HepG2 (cell line): ENCODE data around the gene PCNT. TPM values are rescaled to one million over a fixed set of nuclear protein-coding genes. Genes with fewer than 3 reads are reported as not detected.

Experiments used
- ATF7-NPFF ChIP-seq: sonication (generic); formaldehyde crosslinking; IDR thresholded peaks from 2 replicates; pipeline ENCODE4 v1.8.1; 2023; ENCODE audit warnings: mild to moderate bottlenecking, low read depth, missing genetic modification reagents, moderate library complexity
- CCAR2 ChIP-seq: fragments of 200-400 bp; formaldehyde crosslinking; optimal IDR thresholded peaks from 2 replicates; pipeline ENCODE3; 2018; ENCODE audit warnings: low read depth, mild to moderate bottlenecking, low read length, moderate library complexity
- GATAD2A ChIP-seq: IDR thresholded peaks from 2 replicates; pipeline ENCODE4 v1.6.1; 2016
- HNF1B ChIP-seq: sonication (generic); formaldehyde crosslinking; IDR thresholded peaks from 2 replicates; pipeline ENCODE4 v1.5.1; 2020; ENCODE audit warnings: mild to moderate bottlenecking, moderate library complexity, missing genetic modification reagents
- HNRNPUL1 ChIP-seq: fragments of 200-400 bp; formaldehyde crosslinking; IDR thresholded peaks from 2 replicates; pipeline ENCODE4 v1.6.1; 2017; ENCODE audit warnings: low read depth, mild to moderate bottlenecking, low read length, moderate library complexity
- KAT2B ChIP-seq: fragments of 150-350 bp; IDR thresholded peaks from 2 replicates; pipeline ENCODE4 v1.6.1; 2014; ENCODE audit warnings: low read depth, low read length, borderline replicate concordance
- KAT8 ChIP-seq: IDR thresholded peaks from 2 replicates; pipeline ENCODE4 v1.6.1; 2016; ENCODE audit warnings: missing genetic modification reagents, missing compliant biosample characterization
- NCOA1 ChIP-seq: sonication (generic); formaldehyde crosslinking; IDR thresholded peaks from 2 replicates; pipeline ENCODE4 v1.9.0; 2021; ENCODE audit warnings: missing genetic modification reagents
- NFE2L1 ChIP-seq: sonication (generic); formaldehyde crosslinking; IDR thresholded peaks from 2 replicates; pipeline ENCODE4 v1.4.0; 2020; ENCODE audit warnings: missing genetic modification reagents, mild to moderate bottlenecking, borderline replicate concordance
- NFIB ChIP-seq: sonication (generic); formaldehyde crosslinking; IDR thresholded peaks from 2 replicates; pipeline ENCODE4 v1.9.0; 2021; ENCODE audit warnings: missing genetic modification reagents, mild to moderate bottlenecking, borderline replicate concordance
- PITX1 ChIP-seq: sonication (generic); formaldehyde crosslinking; IDR thresholded peaks from 2 replicates; pipeline ENCODE4 v1.5.1; 2020; ENCODE audit warnings: mild to moderate bottlenecking, missing genetic modification reagents
- SALL2 ChIP-seq: sonication (generic); formaldehyde crosslinking; IDR thresholded peaks from 2 replicates; pipeline ENCODE4 v1.8.1; 2023; ENCODE audit warnings: mild to moderate bottlenecking, missing genetic modification reagents, inconsistent platforms
- SP5 ChIP-seq: IDR thresholded peaks from 2 replicates; pipeline ENCODE4 v1.6.1; 2016; ENCODE audit warnings: low read depth, borderline replicate concordance
- TGIF2 ChIP-seq: IDR thresholded peaks from 2 replicates; pipeline ENCODE4 v1.6.1; 2016; ENCODE audit warnings: control low read depth, missing compliant biosample characterization
- ZBTB7A ChIP-seq: sonication (generic); formaldehyde crosslinking; IDR thresholded peaks from 2 replicates; pipeline ENCODE4 v1.8.0; 2022; ENCODE audit warnings: mild to moderate bottlenecking, missing genetic modification reagents
- ZFP36L1 ChIP-seq: sonication (generic); formaldehyde crosslinking; IDR thresholded peaks from 2 replicates; pipeline ENCODE4 v1.8.0; 2022; ENCODE audit warnings: mild to moderate bottlenecking, missing genetic modification reagents, moderate library complexity
- ZFP90 ChIP-seq: sonication (generic); formaldehyde crosslinking; IDR thresholded peaks from 2 replicates; pipeline ENCODE4 v1.8.0; 2022; ENCODE audit warnings: missing genetic modification reagents, mild to moderate bottlenecking, inconsistent platforms, borderline replicate concordance
- ZMYM4 ChIP-seq: sonication (generic); formaldehyde crosslinking; IDR thresholded peaks from 2 replicates; pipeline ENCODE4 v1.8.1; 2023; ENCODE audit warnings: mild to moderate bottlenecking, missing genetic modification reagents
- ZNF18 ChIP-seq: sonication (generic); formaldehyde crosslinking; IDR thresholded peaks from 2 replicates; pipeline ENCODE4 v1.8.0; 2022; ENCODE audit warnings: mild to moderate bottlenecking, missing genetic modification reagents; ENCODE audit not compliant: insufficient replicate concordance
- ZNF546 ChIP-seq: sonication (generic); formaldehyde crosslinking; conservative IDR thresholded peaks from 2 replicates; pipeline ENCODE4 v1.8.1; 2023; ENCODE audit warnings: mild to moderate bottlenecking, missing genetic modification reagents
- ZNF572 ChIP-seq: sonication (generic); formaldehyde crosslinking; IDR thresholded peaks from 2 replicates; pipeline ENCODE4 v1.5.1; 2020; ENCODE audit warnings: mild to moderate bottlenecking, missing genetic modification reagents
- ZNF713 ChIP-seq: sonication (generic); formaldehyde crosslinking; IDR thresholded peaks from 2 replicates; pipeline ENCODE4 v1.4.0; 2020; ENCODE audit warnings: mild to moderate bottlenecking, missing genetic modification reagents
- ZNF775 ChIP-seq: sonication (generic); formaldehyde crosslinking; IDR thresholded peaks from 2 replicates; pipeline ENCODE4 v1.4.0; 2020; ENCODE audit warnings: missing genetic modification reagents, mild to moderate bottlenecking, moderate library complexity, borderline replicate concordance
- ZNF780A ChIP-seq: sonication (generic); formaldehyde crosslinking; IDR thresholded peaks from 2 replicates; pipeline ENCODE4 v1.8.0; 2022; ENCODE audit warnings: mild to moderate bottlenecking, missing genetic modification reagents, moderate library complexity
- ZSCAN30 ChIP-seq: sonication (generic); formaldehyde crosslinking; IDR thresholded peaks from 2 replicates; pipeline ENCODE4 v1.5.0; 2020; ENCODE audit warnings: mild to moderate bottlenecking, missing genetic modification reagents
- polyA plus RNA-seq, 8 experiments: library from polyadenylated mRNA; depleted of rRNA in 3 of 8; stranded (reverse) in 7 of 8; unstranded in 1 of 8; fragments of >200 nt; fragmentation: Illumina TruSeq in 4 of 8; extraction: Trizol in 4 of 8; gene quantifications; 2 replicates each; pipeline versions ENCODE4 v1.2.1 to v1.2.3, GENCODE V29; 2011 to 2016; ENCODE audit warnings: low read depth in 4 of 8, missing spikeins in 1 of 8, mixed read lengths in 1 of 8; ENCODE audit not compliant: insufficient read depth in 1 of 8
- total RNA-seq, 5 experiments: library from RNA; depleted of rRNA; stranded (reverse); fragments of >200 nt; fragmentation: Illumina TruSeq; extraction: Trizol; gene quantifications; 2 replicates each; pipeline ENCODE4 v1.2.3, GENCODE V29; 2016; ENCODE audit warnings: low read depth in 1 of 5
- TF ChIP-seq, protein P1 (sequence below): sonication (generic); formaldehyde crosslinking; IDR thresholded peaks from 2 replicates; pipeline ENCODE4 v1.4.0; 2020; ENCODE audit warnings: missing genetic modification reagents

PCNT gene
- total and polyA plus RNA-seq, 2 of the 13 experiments (the other 11 are each of a cell fraction or from before 2014, with no cell fraction given), result 5.6 to 12.4 TPM

GRCh38 chr21:46458315-46459023 is 134.5 kb downstream of the PCNT start, which contains the start of gene DIP2A (continued):
- TF ChIP-seq HNF1B (CRISPR knock-in tag), result 0 out of 2 replicates have a peak, but pooled peaks have one; percentile 48
- TF ChIP-seq SALL2 (CRISPR knock-in tag), result 0 out of 2 replicates have a peak, but pooled peaks have one; percentile 27
- no peak for TF ChIP-seq NFE2L1 (CRISPR knock-in tag)
- TF ChIP-seq, protein P1, sequence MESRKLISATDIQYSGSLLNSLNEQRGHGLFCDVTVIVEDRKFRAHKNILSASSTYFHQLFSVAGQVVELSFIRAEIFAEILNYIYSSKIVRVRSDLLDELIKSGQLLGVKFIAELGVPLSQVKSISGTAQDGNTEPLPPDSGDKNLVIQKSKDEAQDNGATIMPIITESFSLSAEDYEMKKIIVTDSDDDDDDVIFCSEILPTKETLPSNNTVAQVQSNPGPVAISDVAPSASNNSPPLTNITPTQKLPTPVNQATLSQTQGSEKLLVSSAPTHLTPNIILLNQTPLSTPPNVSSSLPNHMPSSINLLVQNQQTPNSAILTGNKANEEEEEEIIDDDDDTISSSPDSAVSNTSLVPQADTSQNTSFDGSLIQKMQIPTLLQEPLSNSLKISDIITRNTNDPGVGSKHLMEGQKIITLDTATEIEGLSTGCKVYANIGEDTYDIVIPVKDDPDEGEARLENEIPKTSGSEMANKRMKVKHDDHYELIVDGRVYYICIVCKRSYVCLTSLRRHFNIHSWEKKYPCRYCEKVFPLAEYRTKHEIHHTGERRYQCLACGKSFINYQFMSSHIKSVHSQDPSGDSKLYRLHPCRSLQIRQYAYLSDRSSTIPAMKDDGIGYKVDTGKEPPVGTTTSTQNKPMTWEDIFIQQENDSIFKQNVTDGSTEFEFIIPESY, result no peak
- 0 out of 2 replicates have a peak, but pooled peaks have one; percentile 72 for TF ChIP-seq ZNF780A
- TF ChIP-seq CCAR2, result peak; percentile 24
- TF ChIP-seq ZFP90, result peak; percentile 39; the same call in 1 of the 2 replicates
- peak; percentile 74; the same call in 1 of the 2 replicates for TF ChIP-seq TGIF2 (CRISPR knock-in tag)
- peak; percentile 76; the same call in 1 of the 2 replicates for TF ChIP-seq ATF7-NPFF
- peak; percentile 91 for TF ChIP-seq KAT8
- no peak; the same call in 1 of the 2 replicates for TF ChIP-seq ZBTB7A (CRISPR knock-in tag)
- no peak for TF ChIP-seq NFIB (CRISPR knock-in tag)
- TF ChIP-seq ZNF713 (CRISPR knock-in tag), result no peak; the same call in 1 of the 2 replicates
- no peak for TF ChIP-seq ZSCAN30 (CRISPR knock-in tag)
- no peak for TF ChIP-seq ZNF546 (CRISPR knock-in tag)
- TF ChIP-seq ZNF775, result no peak
- peak; percentile 88 for TF ChIP-seq ZMYM4 (CRISPR knock-in tag)
- no peak for TF ChIP-seq ZNF18 (CRISPR knock-in tag)
- peak; percentile 67; the same call in 1 of the 2 replicates for TF ChIP-seq HNRNPUL1
- TF ChIP-seq NCOA1 (CRISPR knock-in tag), result no peak; the same call in 1 of the 2 replicates
- no peak for TF ChIP-seq GATAD2A (CRISPR knock-in tag)
- peak; percentile 43; the same call in 1 of the 2 replicates for TF ChIP-seq SP5
- 0 out of 2 replicates have a peak, but pooled peaks have one; percentile 87 for TF ChIP-seq ZFP36L1 (CRISPR knock-in tag)
- TF ChIP-seq ZNF572, result no peak
- peak; percentile 45; the same call in 1 of the 2 replicates for TF ChIP-seq PITX1 (CRISPR knock-in tag)
- no peak for TF ChIP-seq KAT2B
